Heart left ventricle (tissue), 16 donors: Measurements from ENCODE around the gene ITGB1BP2. TPM values are rescaled to one million over a fixed set of nuclear protein-coding genes. Genes with fewer than 3 reads are reported as not detected.
"Not testable (repeated sequence)": the region's sequence is repeated elsewhere in the genome, so short reads cannot be mapped to it uniquely, and the experiment has no call there.

Experiments used
- ATAC-seq, 4 donors: fragments of 200-7000 bp; cut with Tn5 transposase; one replicate each; pipeline ENCODE4 v1.9.1; 2020 to 2022; ENCODE audit warnings: moderate library complexity in 4 of 4, mild to moderate bottlenecking in 3 of 4, moderate number of reproducible peaks in 1 of 4
- DNase-seq, 5 donors: peaks; one replicate each; pipeline ENCODE4 v3.0.0-alpha.2; 2020
- H3K27ac ChIP-seq, 12 donors: fragments of 200-600 bp; sonication (generic) in 4 of 12; one replicate each; pipeline versions ENCODE4 v1.5.0 to v1.8.0; 2016 to 2022; ENCODE audit warnings: mild to moderate bottlenecking in 2 of 12
- H3K27me3 ChIP-seq, 9 donors: fragments of 200-600 bp; sonication (generic) in 2 of 9; one replicate each; pipeline versions ENCODE4 v1.5.1 to v1.8.0; 2016 to 2022; ENCODE audit warnings: mild to moderate bottlenecking in 3 of 9
- H3K36me3 ChIP-seq, 9 donors: fragments of 200-600 bp; sonication (generic) in 2 of 9; one replicate each; pipeline versions ENCODE4 v1.5.0 to v1.8.0; 2018 to 2022; ENCODE audit warnings: mild to moderate bottlenecking in 2 of 9
- H3K4me1 ChIP-seq, 12 donors: fragments of 200-600 bp; sonication (generic) in 4 of 12; one replicate each; pipeline versions ENCODE4 v1.5.0 to v1.8.0; 2016 to 2022; ENCODE audit warnings: mild to moderate bottlenecking in 3 of 12
- H3K4me3 ChIP-seq, 12 donors: fragments of 200-600 bp; sonication (generic) in 4 of 12; one replicate each; pipeline versions ENCODE4 v1.5.0 to v1.8.0; 2017 to 2022; ENCODE audit warnings: mild to moderate bottlenecking in 9 of 12, moderate library complexity in 4 of 12
- H3K9me3 ChIP-seq, 12 donors: fragments of 200-600 bp; sonication (generic) in 4 of 12; one replicate each; pipeline versions ENCODE4 v1.5.0 to v1.8.0; 2016 to 2022; ENCODE audit warnings: mild to moderate bottlenecking in 1 of 12
- POLR2A ChIP-seq, 2 donors: fragments of 450-650 bp; IDR thresholded peaks; one replicate each; pipeline ENCODE4 v1.6.1; 2017; ENCODE audit warnings: antibody characterized with exemption in 2 of 2, mild to moderate bottlenecking in 2 of 2, moderate library complexity in 2 of 2
- WGBS, 4 donors: extraction: QIAGEN DNeasy Blood & Tissue Kit in 2 of 4; methylation state at CpG; one replicate each; pipeline versions ENCODE4 v1.1.5 to v1.1.7; 2013 to 2018; 5-methylcytosine and 5-hydroxymethylcytosine counted together
- intact Hi-C, 10 donors: fragments of 100-400 bp; cut with DNase I; formaldehyde crosslinking; loops; one replicate each; pipeline versions ENCODE4 v1.11.1 to v1.14.2; 2022
- polyA plus RNA-seq, 2 donors: library from polyadenylated mRNA; stranded (reverse); fragments of 200-250 nt; gene quantifications; one replicate each; pipeline ENCODE4 v1.2.3, GENCODE V29; 2013
- total RNA-seq, 9 donors: library from RNA; depleted of rRNA in 2 of 9; stranded (reverse); fragments of >200 nt in 2 of 9; fragmentation: NEBNext Ultra II Directional in 3 of 9; extraction: Animal tissue kit (Norgen Biotek cat#: 25700) in 3 of 9; gene quantifications; one replicate each; pipeline versions ENCODE4 v1.1.0 to v1.2.4, GENCODE V29; 2016 to 2023
- TF ChIP-seq, protein P1 (sequence below), 12 donors: fragments of 200-600 bp; sonication (generic) in 4 of 12; IDR thresholded peaks; one replicate each; pipeline versions ENCODE4 v1.5.0 to v1.8.0; 2018 to 2022; ENCODE audit warnings: antibody characterized with exemption in 12 of 12, mild to moderate bottlenecking in 5 of 12
- donor health status: ischemic (EF 13 %, LVEDD 7.1; RV severe dilation, severe dysfunction).
- donor health status: healthy with polysubstance abuse.
- donor health status: DM: no; HTN: yes; CAD: no.
- donor health status: DM: no; HTN: no; CAD: no.
- donor health status: ischemic (EF 25% LVEDD 6.9; RV normal size, moderate dysfunction).
- donor health status: ischemic (EF 25% LVEDD 5.7; RV mildly dilated, moderate dysfunction).
- donor health status: healthy.
- donor health status: DM: yes; HTN: yes; CAD: no.
- donor health status: ischemic (EF 35%, LVEDD 5.7; RV mildly dilated, moderate dysfunction).
- donor health status: nonischemic (EF 11% LVEDD 7.7; RV severe dilation, severe dysfunction).
- donor health status: DM: yes; HTN: yes; CAD: no.
- donor health status: PGD.
- donor health status: ischemic (EF 29% LVEDD 5.4; RV normal size, mild dysfunction).
- donor health status: nonischemic (EF 23%, LVEDD 6.1; RV moderate dilation, normal function).

Gene ITGB1BP2
- total and polyA plus RNA-seq, 11 donors: 64.2 to 162 (median 87.0) TPM

DNA sequence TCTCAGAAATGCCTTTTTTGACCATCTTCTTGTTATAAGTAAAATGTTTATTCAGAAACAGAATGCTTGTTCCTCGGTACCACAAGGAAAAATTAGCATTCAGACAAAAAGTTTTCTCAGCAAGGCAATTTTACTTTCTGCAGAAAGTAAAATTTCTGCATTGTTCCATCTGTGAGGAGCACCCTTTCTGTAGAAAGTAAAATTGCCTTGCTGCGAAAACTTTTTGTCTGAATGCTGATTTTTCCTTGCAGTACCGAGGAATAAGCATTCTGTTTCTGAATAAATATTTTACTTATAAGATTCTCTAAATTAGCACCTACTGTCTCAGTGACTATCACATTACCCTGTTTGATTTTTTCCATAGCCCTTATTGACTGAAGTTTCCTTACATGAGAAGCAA is 24.8 kb downstream of the ITGB1BP2 start:
- no peak for TF ChIP-seq POLR2A (IDR thresholded peaks at IDR 0.05)
- TF ChIP-seq, protein P1, sequence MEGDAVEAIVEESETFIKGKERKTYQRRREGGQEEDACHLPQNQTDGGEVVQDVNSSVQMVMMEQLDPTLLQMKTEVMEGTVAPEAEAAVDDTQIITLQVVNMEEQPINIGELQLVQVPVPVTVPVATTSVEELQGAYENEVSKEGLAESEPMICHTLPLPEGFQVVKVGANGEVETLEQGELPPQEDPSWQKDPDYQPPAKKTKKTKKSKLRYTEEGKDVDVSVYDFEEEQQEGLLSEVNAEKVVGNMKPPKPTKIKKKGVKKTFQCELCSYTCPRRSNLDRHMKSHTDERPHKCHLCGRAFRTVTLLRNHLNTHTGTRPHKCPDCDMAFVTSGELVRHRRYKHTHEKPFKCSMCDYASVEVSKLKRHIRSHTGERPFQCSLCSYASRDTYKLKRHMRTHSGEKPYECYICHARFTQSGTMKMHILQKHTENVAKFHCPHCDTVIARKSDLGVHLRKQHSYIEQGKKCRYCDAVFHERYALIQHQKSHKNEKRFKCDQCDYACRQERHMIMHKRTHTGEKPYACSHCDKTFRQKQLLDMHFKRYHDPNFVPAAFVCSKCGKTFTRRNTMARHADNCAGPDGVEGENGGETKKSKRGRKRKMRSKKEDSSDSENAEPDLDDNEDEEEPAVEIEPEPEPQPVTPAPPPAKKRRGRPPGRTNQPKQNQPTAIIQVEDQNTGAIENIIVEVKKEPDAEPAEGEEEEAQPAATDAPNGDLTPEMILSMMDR (IDR thresholded peaks at IDR 0.05): no peak
- no peak for ATAC-seq
- intact Hi-C loops: no loop called here
- H3K27me3 ChIP-seq: no peaks in the 10 kb centered on the region
- no peaks in the 10 kb centered on the region for H3K36me3 ChIP-seq
- no peak overlapping the region for H3K27ac ChIP-seq
- peaks cover 0 to 23% (median 0%) of the 10 kb centered on the region in 12 donors for H3K9me3 ChIP-seq
- H3K4me1 ChIP-seq: no peaks in the 10 kb centered on the region
- WGBS, 4 donors: 85 to 97% (median 91%) methylated on average over 3 of the region's 3 CpGs
- H3K4me3 ChIP-seq: no peak overlapping the region
- no peak for DNase-seq

DNA sequence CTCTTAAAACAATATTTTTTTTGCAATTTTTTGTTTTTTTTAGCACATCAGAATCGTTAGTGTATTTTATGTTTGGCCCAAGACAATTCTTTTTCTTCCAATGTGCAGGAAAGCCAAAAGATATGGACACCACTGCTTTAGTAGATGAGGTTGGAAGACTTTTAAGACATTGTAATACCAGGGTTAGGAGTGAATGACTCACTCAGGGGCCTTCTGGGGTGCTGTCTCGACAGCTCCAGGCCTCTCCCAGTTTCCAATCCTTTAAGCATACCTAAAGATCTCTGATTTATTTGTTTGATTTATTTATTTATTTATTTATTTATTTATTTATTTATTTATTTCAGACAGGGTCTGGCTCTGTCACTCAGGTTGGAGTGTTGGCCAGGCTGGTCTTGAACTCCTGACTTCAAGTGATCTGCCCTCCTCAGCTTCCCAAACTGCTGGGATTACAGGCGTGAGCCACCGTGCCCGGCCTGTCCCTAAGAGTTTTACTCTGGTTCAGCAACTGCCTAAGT is 47.7 kb downstream of the ITGB1BP2 start:
- H3K27me3 ChIP-seq, H3K4me1 ChIP-seq, H3K4me3 ChIP-seq, intact Hi-C loops, H3K36me3 ChIP-seq, H3K9me3 ChIP-seq, H3K27ac ChIP-seq, DNase-seq, ATAC-seq: not testable (repeated sequence)
- WGBS, 4 donors: 48 to 80% (median 74%) methylated on average over 2 to 5 of the region's 5 CpGs

DNA sequence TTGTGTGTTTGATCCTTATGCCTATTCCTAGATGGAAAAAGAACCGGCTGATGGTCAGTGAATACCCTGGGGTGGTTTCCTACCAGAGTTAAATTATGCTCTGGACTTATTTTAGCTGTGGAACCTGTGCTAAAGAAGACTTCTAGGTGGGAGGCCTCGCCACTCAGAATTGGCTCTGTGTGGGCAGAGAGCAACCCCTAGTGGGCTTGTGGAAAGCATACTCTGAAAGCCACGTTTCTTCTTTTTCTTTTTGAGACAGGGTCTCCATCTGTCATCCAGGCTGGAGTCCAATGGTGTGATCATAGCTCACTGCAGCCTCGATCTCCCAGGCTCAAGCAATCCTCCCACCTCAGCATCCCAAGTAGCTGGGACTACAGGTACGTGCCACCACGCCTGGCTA is 48.3 kb downstream of the ITGB1BP2 start:
- H3K27me3 ChIP-seq, H3K36me3 ChIP-seq, H3K9me3 ChIP-seq, H3K4me1 ChIP-seq, DNase-seq, H3K27ac ChIP-seq, intact Hi-C loops, H3K4me3 ChIP-seq: not testable (repeated sequence)
- 31 to 56% (median 47%) methylated on average over 2 to 4 of the region's 6 CpGs for WGBS, 4 donors
- peak in 1 of 4 donors; percentile 34 for ATAC-seq

DNA sequence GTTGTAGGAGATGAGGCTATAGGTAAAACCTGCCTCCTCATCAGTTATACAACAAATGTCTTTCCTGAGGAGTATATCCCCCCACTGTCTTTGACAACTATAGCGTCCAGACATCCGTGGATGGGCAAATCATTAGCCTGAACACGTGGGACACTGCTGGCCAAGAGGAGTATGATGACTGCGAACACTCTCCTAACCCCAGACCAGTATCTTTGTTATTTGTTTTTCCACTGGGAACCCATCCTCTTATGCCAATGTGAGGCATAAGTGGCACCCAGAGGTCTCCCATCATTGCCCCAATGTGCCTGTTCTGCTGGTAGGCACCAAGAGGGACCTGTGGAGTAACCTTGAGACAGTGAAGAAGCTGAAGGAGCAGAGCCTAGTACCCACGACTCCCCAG is 50.9 kb downstream of the ITGB1BP2 start:
- intact Hi-C loops, ATAC-seq: not testable (repeated sequence)
- WGBS, 4 donors: 55 to 85% (median 72%) methylated on average over 5 of the region's 5 CpGs

More for the DNA sequence above, 50.9 kb downstream of the ITGB1BP2 start:
- not testable (repeated sequence) for H3K27me3 ChIP-seq, H3K27ac ChIP-seq, DNase-seq, H3K36me3 ChIP-seq, H3K9me3 ChIP-seq, H3K4me3 ChIP-seq, H3K4me1 ChIP-seq

Other genes starting within 250 kb of the ITGB1BP2 start
- 10 to 100 TPM; 40.2 to 62.5 (median 47.7) TPM for gene SNX12, start 233.4 kb upstream of the ITGB1BP2 start, total RNA-seq
- gene SNX12, start 233.4 kb upstream of the ITGB1BP2 start, polyA plus RNA-seq: 10 to 100 TPM; 20.8 to 64.5 TPM
- gene FOXO4, start 205.9 kb upstream of the ITGB1BP2 start, total RNA-seq: 10 to 100 TPM; 24.5 to 48.7 (median 37.0) TPM
- 10 to 100 TPM; 23.2 to 32.7 TPM for gene FOXO4, start 205.9 kb upstream of the ITGB1BP2 start, polyA plus RNA-seq
- gene CXorf65, start 195.0 kb upstream of the ITGB1BP2 start, total RNA-seq: not detected
- not detected for gene CXorf65, start 195.0 kb upstream of the ITGB1BP2 start, polyA plus RNA-seq
- gene IL2RG, start 190.2 kb upstream of the ITGB1BP2 start, total RNA-seq: 10 to 100 TPM in 2 of 9 donors, 1 to 10 TPM in 4, under 1 TPM in 3; 0.44 to 25.2 (median 2.1) TPM
- 1 to 10 TPM; 1.4 to 2.0 TPM for gene IL2RG, start 190.2 kb upstream of the ITGB1BP2 start, polyA plus RNA-seq
- gene MED12, start 183.2 kb upstream of the ITGB1BP2 start, total RNA-seq: 10 to 100 TPM; 15.0 to 37.4 (median 25.8) TPM
- 1 to 10 TPM; 6.2 to 8.9 TPM for gene MED12, start 183.2 kb upstream of the ITGB1BP2 start, polyA plus RNA-seq
- gene NLGN3, start 156.9 kb upstream of the ITGB1BP2 start, total RNA-seq: 1 to 10 TPM in 1 of 9 donors, under 1 TPM in 8; 0.14 to 1.3 (median 0.52) TPM
- under 1 TPM; 0.15 to 0.19 TPM for gene NLGN3, start 156.9 kb upstream of the ITGB1BP2 start, polyA plus RNA-seq
- gene GJB1, start 78.5 kb upstream of the ITGB1BP2 start, total RNA-seq: not detected
- gene GJB1, start 78.5 kb upstream of the ITGB1BP2 start, polyA plus RNA-seq: not detected
- gene ZMYM3, start 47.6 kb upstream of the ITGB1BP2 start, total RNA-seq: 10 to 100 TPM; 11.3 to 22.9 (median 15.2) TPM
- 1 to 10 TPM; 5.1 to 6.8 TPM for gene ZMYM3, start 47.6 kb upstream of the ITGB1BP2 start, polyA plus RNA-seq
- gene NONO, start 18.1 kb upstream of the ITGB1BP2 start, total RNA-seq: 100 to 1,000 TPM in 7 of 9 donors, 10 to 100 TPM in 2; 97.0 to 177 (median 113) TPM
- 100 to 1,000 TPM in 1 of 2 donors, 10 to 100 TPM in 1; 38.9 to 125 TPM for gene NONO, start 18.1 kb upstream of the ITGB1BP2 start, polyA plus RNA-seq
- gene TAF1, start 64.6 kb downstream of the ITGB1BP2 start, total RNA-seq: 10 to 100 TPM; 14.3 to 27.8 (median 20.8) TPM
- 10 to 100 TPM in 1 of 2 donors, 1 to 10 TPM in 1; 8.8 to 14.0 TPM for gene TAF1, start 64.6 kb downstream of the ITGB1BP2 start, polyA plus RNA-seq
- 10 to 100 TPM; 64.8 to 84.1 (median 77.4) TPM for gene OGT, start 231.4 kb downstream of the ITGB1BP2 start, total RNA-seq
- gene OGT, start 231.4 kb downstream of the ITGB1BP2 start, polyA plus RNA-seq: 10 to 100 TPM; 20.0 to 33.3 TPM